ENCODE measurements around the gene FBXO11.

DNA sequence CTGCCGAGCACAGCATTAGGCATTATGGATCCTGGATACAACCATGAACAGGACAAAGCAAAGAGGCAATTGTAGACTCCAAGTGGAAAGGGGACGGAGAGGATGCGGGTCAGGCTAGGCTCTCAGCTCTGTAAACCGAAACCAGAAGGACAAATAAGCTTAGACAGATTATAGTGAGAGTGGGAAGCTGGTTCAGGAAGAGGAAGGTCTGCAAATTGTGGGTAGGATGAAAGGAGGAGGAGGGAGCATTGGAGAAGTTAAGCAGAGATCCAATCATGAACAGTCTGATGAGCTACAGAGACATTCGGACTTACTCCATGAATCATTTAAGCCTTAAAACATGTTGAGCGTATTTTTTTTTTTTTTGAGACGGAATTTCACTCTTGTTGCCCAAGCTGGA, 120.3 kb downstream of the FBXO11 start:
- TF ChIP-seq EZH2 (IDR thresholded peaks at IDR 0.05; ENCODE audit: low read length), result no peak
- TF ChIP-seq, protein P1, sequence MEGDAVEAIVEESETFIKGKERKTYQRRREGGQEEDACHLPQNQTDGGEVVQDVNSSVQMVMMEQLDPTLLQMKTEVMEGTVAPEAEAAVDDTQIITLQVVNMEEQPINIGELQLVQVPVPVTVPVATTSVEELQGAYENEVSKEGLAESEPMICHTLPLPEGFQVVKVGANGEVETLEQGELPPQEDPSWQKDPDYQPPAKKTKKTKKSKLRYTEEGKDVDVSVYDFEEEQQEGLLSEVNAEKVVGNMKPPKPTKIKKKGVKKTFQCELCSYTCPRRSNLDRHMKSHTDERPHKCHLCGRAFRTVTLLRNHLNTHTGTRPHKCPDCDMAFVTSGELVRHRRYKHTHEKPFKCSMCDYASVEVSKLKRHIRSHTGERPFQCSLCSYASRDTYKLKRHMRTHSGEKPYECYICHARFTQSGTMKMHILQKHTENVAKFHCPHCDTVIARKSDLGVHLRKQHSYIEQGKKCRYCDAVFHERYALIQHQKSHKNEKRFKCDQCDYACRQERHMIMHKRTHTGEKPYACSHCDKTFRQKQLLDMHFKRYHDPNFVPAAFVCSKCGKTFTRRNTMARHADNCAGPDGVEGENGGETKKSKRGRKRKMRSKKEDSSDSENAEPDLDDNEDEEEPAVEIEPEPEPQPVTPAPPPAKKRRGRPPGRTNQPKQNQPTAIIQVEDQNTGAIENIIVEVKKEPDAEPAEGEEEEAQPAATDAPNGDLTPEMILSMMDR (optimal IDR thresholded peaks at IDR 0.05 in 1 of 3, IDR thresholded peaks at IDR 0.05 in 1 of 3, conservative IDR thresholded peaks at IDR 0.05 in 1 of 3; ENCODE audit: extremely low read depth in 1 of 3, insufficient read depth in 2 of 3, low read length in 3 of 3), result no peak
